GM12878 (cell line): ENCODE results near the gene EIF2B4. TPM values are rescaled to one million over a fixed set of nuclear protein-coding genes. Genes with fewer than 3 reads are reported as not detected.

Experiments
- ASH2L ChIP-seq: fragments of 300-600, 200-600 bp; sonication (generic); IDR thresholded peaks from 2 replicates; pipeline ENCODE4 v1.6.1; 2017; ENCODE audit warnings: low read depth, mild to moderate bottlenecking, borderline replicate concordance
- CEBPB ChIP-seq, 2 experiments: fragments of 150-350 bp in 1 of 2; IDR thresholded peaks; 2 replicates each; pipeline ENCODE4 v1.6.1; 2012 to 2014; ENCODE audit warnings: low read depth in 2 of 2, low read length in 2 of 2, borderline replicate concordance in 1 of 2, inconsistent platforms in 1 of 2
- DPF2 ChIP-seq: fragments of 450-650 bp; IDR thresholded peaks from 2 replicates; pipeline ENCODE4 v1.6.1; 2017; ENCODE audit warnings: mild to moderate bottlenecking
- EGR1 ChIP-seq, 2 experiments: IDR thresholded peaks; 1 replicate in 1 of 2; 2 replicates in 1 of 2; pipeline ENCODE4 v1.6.1; 2011 to 2012; ENCODE audit warnings: low read depth in 2 of 2, low read length in 2 of 2, borderline replicate concordance in 1 of 2, mild to moderate bottlenecking in 1 of 2, moderate library complexity in 1 of 2
- JUND ChIP-seq: IDR thresholded peaks from 2 replicates; pipeline ENCODE4 v1.6.1; 2012; ENCODE audit warnings: low read depth, mild to moderate bottlenecking, low read length, improper control_type of control experiment, moderate library complexity
- KAT2A ChIP-seq: conservative IDR thresholded peaks from 2 replicates; pipeline ENCODE4 v1.6.1; 2011; ENCODE audit warnings: low read depth, low read length; ENCODE audit not compliant: control insufficient read depth
- STAT3 ChIP-seq: IDR thresholded peaks from 2 replicates; pipeline ENCODE4 v1.6.1; 2011; ENCODE audit warnings: low read depth, low read length, improper control_type of control experiment
- TAF1 ChIP-seq: IDR thresholded peaks from 2 replicates; pipeline ENCODE4 v1.6.1; 2011; ENCODE audit warnings: mild to moderate bottlenecking, low read depth, low read length, borderline replicate concordance
- ZNF622 ChIP-seq: fragments of 450-650 bp; IDR thresholded peaks from 2 replicates; pipeline ENCODE4 v1.6.1; 2017; ENCODE audit warnings: mild to moderate bottlenecking, inconsistent platforms
- polyA plus RNA-seq, 11 experiments: library from polyadenylated mRNA; depleted of rRNA in 4 of 11; unstranded in 6 of 11; stranded (reverse) in 5 of 11; fragments of >200 nt; fragmentation: Nextera tagmentation in 4 of 11; fragmentation: Illumina TruSeq in 1 of 11; extraction: Ambion mirVana in 4 of 11; extraction: Trizol in 1 of 11; gene quantifications; 1 replicate in 1 of 11; 2 replicates in 10 of 11; pipeline versions ENCODE4 v1.2.1 to v1.2.3, GENCODE V29; 2011 to 2016; ENCODE audit warnings: inconsistent platforms in 2 of 11, missing spikeins in 2 of 11, low read depth in 1 of 11
- total RNA-seq, 4 experiments: library from RNA; depleted of rRNA in 3 of 4; stranded (reverse); fragments of >200 nt in 3 of 4; fragmentation: Illumina TruSeq in 1 of 4; extraction: Trizol in 1 of 4; gene quantifications; 2 replicates each; pipeline versions ENCODE4 v1.2.1 to v1.2.3, GENCODE V29; 2013 to 2021
- TF ChIP-seq, protein P1 (sequence below): IDR thresholded peaks from 2 replicates; pipeline ENCODE4 v1.6.1; 2011; ENCODE audit warnings: borderline replicate concordance, low read depth, mild to moderate bottlenecking, moderate library complexity, low read length; ENCODE audit not compliant: insufficient read depth, poor library complexity, severe bottlenecking
- TF ChIP-seq, protein P2 (sequence below): fragments of 450-650 bp; IDR thresholded peaks from 2 replicates; pipeline ENCODE4 v1.6.1; 2016; ENCODE audit warnings: mild to moderate bottlenecking
- TF ChIP-seq, protein P3 (sequence below): fragments of 450-650 bp; IDR thresholded peaks from 2 replicates; pipeline ENCODE4 v1.6.1; 2017; ENCODE audit warnings: mild to moderate bottlenecking, moderate library complexity
- TF ChIP-seq, protein P4 (sequence below), 3 experiments: IDR thresholded peaks in 2 of 3; conservative IDR thresholded peaks in 1 of 3; 2 replicates each; pipeline ENCODE4 v1.5.1; 2011; ENCODE audit warnings: low read depth in 3 of 3, low read length in 3 of 3, mild to moderate bottlenecking in 3 of 3, control low read depth in 2 of 3, moderate library complexity in 2 of 3, inconsistent platforms in 1 of 3, mixed read lengths in 1 of 3; ENCODE audit not compliant: control insufficient read depth in 2 of 3, insufficient read depth in 1 of 3; ENCODE audit errors: extremely low read depth in 1 of 3
- TF ChIP-seq, protein P5 (sequence below): fragments of 450-650 bp; formaldehyde crosslinking; IDR thresholded peaks from 2 replicates; pipeline ENCODE4 v1.4.0; 2020; ENCODE audit warnings: mild to moderate bottlenecking, moderate library complexity

The EIF2B4 gene
- total and polyA plus RNA-seq, 10 of the 15 experiments (the other 5 are each of a cell fraction or from before 2014, with no cell fraction given), result 13.4 to 53.9 (median 27.5) TPM

DNA sequence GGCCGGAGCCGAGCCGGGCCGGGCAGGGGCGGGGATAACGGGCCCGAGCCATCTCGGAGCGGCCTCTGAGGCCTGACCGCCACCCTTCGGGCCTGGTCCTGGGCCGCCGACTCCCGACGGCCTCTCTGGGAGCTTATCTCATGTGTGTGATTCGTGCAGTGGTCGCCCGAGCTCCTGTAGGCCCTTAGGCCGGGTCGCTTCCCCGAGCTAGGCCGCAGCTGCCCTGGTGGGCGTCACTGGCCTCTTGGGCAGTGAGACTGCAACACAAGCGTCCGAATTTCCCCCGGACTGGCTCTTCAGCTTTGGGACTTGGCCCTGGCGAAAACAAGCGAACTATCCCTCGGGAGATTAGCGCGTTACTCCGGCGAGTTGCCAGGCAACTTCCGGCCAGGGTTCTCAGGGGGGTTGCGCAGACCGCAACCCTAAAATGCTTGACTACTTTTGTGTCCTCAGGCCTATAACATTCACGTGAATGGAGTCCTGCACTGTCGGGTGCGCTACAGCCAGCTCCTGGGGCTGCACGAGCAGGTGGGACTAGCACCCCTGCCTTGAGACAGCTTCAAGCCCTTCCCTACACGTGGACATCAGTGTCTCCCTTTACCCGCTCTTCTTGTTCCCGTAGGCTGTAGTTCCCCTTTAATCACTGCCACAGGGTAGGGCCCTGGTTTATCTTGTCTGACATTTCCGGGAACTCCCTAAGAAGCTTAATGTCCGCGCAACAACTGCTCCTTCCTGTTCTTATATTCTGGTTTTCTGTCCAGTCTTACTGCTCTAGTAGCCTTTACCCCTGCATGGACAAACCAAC lies 880 bp upstream of the EIF2B4 start (continued):
- no peak for TF ChIP-seq KAT2A
- TF ChIP-seq, protein P1, sequence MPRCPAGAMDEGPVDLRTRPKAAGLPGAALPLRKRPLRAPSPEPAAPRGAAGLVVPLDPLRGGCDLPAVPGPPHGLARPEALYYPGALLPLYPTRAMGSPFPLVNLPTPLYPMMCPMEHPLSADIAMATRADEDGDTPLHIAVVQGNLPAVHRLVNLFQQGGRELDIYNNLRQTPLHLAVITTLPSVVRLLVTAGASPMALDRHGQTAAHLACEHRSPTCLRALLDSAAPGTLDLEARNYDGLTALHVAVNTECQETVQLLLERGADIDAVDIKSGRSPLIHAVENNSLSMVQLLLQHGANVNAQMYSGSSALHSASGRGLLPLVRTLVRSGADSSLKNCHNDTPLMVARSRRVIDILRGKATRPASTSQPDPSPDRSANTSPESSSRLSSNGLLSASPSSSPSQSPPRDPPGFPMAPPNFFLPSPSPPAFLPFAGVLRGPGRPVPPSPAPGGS, result no peak
- TF ChIP-seq, protein P2, sequence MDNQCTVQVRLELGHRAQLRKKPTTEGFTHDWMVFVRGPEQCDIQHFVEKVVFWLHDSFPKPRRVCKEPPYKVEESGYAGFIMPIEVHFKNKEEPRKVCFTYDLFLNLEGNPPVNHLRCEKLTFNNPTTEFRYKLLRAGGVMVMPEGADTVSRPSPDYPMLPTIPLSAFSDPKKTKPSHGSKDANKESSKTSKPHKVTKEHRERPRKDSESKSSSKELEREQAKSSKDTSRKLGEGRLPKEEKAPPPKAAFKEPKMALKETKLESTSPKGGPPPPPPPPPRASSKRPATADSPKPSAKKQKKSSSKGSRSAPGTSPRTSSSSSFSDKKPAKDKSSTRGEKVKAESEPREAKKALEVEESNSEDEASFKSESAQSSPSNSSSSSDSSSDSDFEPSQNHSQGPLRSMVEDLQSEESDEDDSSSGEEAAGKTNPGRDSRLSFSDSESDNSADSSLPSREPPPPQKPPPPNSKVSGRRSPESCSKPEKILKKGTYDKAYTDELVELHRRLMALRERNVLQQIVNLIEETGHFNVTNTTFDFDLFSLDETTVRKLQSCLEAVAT, result no peak; the same call in 1 of the 2 replicates
- 0 out of 2 replicates have a peak, but pooled peaks have one; percentile 42 for TF ChIP-seq STAT3
- TF ChIP-seq CEBPB (IDR thresholded peaks at IDR 0.05; ENCODE audit: borderline replicate concordance in 1 of 2, low read depth in 2 of 2, low read length in 2 of 2), result no peak
- TF ChIP-seq EGR1 (IDR thresholded peaks at IDR 0.05; ENCODE audit: borderline replicate concordance in 1 of 2, low read depth in 2 of 2, low read length in 2 of 2), result no peak
- 0 out of 2 replicates have a peak, but pooled peaks have one; percentile 19 for TF ChIP-seq TAF1
- no peak for TF ChIP-seq ASH2L
- no peak for TF ChIP-seq ZNF622
- TF ChIP-seq, protein P3, sequence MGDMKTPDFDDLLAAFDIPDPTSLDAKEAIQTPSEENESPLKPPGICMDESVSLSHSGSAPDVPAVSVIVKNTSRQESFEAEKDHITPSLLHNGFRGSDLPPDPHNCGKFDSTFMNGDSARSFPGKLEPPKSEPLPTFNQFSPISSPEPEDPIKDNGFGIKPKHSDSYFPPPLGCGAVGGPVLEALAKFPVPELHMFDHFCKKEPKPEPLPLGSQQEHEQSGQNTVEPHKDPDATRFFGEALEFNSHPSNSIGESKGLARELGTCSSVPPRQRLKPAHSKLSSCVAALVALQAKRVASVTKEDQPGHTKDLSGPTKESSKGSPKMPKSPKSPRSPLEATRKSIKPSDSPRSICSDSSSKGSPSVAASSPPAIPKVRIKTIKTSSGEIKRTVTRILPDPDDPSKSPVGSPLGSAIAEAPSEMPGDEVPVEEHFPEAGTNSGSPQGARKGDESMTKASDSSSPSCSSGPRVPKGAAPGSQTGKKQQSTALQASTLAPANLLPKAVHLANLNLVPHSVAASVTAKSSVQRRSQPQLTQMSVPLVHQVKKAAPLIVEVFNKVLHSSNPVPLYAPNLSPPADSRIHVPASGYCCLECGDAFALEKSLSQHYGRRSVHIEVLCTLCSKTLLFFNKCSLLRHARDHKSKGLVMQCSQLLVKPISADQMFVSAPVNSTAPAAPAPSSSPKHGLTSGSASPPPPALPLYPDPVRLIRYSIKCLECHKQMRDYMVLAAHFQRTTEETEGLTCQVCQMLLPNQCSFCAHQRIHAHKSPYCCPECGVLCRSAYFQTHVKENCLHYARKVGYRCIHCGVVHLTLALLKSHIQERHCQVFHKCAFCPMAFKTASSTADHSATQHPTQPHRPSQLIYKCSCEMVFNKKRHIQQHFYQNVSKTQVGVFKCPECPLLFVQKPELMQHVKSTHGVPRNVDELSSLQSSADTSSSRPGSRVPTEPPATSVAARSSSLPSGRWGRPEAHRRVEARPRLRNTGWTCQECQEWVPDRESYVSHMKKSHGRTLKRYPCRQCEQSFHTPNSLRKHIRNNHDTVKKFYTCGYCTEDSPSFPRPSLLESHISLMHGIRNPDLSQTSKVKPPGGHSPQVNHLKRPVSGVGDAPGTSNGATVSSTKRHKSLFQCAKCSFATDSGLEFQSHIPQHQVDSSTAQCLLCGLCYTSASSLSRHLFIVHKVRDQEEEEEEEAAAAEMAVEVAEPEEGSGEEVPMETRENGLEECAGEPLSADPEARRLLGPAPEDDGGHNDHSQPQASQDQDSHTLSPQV, result no peak
- TF ChIP-seq, protein P4, sequence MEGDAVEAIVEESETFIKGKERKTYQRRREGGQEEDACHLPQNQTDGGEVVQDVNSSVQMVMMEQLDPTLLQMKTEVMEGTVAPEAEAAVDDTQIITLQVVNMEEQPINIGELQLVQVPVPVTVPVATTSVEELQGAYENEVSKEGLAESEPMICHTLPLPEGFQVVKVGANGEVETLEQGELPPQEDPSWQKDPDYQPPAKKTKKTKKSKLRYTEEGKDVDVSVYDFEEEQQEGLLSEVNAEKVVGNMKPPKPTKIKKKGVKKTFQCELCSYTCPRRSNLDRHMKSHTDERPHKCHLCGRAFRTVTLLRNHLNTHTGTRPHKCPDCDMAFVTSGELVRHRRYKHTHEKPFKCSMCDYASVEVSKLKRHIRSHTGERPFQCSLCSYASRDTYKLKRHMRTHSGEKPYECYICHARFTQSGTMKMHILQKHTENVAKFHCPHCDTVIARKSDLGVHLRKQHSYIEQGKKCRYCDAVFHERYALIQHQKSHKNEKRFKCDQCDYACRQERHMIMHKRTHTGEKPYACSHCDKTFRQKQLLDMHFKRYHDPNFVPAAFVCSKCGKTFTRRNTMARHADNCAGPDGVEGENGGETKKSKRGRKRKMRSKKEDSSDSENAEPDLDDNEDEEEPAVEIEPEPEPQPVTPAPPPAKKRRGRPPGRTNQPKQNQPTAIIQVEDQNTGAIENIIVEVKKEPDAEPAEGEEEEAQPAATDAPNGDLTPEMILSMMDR (IDR thresholded peaks at IDR 0.05 in 2 of 3, conservative IDR thresholded peaks at IDR 0.05 in 1 of 3; ENCODE audit: control insufficient read depth in 2 of 3, extremely low read depth in 1 of 3, insufficient read depth in 1 of 3, low read depth in 3 of 3, low read length in 3 of 3), result no peak
- no peak for TF ChIP-seq DPF2
- TF ChIP-seq, protein P5, sequence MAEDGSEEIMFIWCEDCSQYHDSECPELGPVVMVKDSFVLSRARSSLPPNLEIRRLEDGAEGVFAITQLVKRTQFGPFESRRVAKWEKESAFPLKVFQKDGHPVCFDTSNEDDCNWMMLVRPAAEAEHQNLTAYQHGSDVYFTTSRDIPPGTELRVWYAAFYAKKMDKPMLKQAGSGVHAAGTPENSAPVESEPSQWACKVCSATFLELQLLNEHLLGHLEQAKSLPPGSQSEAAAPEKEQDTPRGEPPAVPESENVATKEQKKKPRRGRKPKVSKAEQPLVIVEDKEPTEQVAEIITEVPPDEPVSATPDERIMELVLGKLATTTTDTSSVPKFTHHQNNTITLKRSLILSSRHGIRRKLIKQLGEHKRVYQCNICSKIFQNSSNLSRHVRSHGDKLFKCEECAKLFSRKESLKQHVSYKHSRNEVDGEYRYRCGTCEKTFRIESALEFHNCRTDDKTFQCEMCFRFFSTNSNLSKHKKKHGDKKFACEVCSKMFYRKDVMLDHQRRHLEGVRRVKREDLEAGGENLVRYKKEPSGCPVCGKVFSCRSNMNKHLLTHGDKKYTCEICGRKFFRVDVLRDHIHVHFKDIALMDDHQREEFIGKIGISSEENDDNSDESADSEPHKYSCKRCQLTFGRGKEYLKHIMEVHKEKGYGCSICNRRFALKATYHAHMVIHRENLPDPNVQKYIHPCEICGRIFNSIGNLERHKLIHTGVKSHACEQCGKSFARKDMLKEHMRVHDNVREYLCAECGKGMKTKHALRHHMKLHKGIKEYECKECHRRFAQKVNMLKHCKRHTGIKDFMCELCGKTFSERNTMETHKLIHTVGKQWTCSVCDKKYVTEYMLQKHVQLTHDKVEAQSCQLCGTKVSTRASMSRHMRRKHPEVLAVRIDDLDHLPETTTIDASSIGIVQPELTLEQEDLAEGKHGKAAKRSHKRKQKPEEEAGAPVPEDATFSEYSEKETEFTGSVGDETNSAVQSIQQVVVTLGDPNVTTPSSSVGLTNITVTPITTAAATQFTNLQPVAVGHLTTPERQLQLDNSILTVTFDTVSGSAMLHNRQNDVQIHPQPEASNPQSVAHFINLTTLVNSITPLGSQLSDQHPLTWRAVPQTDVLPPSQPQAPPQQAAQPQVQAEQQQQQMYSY, result no peak
- no peak for TF ChIP-seq JUND
